NCI-H2171 (cell line): ENCODE data around the gene CDC42BPB.
A peak's percentile ranks its signal among the peaks of the same experiment; 100 is the strongest.

Experiments
- DNase-seq: peaks from one replicate; lab custom pipeline; 2025; lab: John Stamatoyannopoulos, UW

Gene CDC42BPB

DNA sequence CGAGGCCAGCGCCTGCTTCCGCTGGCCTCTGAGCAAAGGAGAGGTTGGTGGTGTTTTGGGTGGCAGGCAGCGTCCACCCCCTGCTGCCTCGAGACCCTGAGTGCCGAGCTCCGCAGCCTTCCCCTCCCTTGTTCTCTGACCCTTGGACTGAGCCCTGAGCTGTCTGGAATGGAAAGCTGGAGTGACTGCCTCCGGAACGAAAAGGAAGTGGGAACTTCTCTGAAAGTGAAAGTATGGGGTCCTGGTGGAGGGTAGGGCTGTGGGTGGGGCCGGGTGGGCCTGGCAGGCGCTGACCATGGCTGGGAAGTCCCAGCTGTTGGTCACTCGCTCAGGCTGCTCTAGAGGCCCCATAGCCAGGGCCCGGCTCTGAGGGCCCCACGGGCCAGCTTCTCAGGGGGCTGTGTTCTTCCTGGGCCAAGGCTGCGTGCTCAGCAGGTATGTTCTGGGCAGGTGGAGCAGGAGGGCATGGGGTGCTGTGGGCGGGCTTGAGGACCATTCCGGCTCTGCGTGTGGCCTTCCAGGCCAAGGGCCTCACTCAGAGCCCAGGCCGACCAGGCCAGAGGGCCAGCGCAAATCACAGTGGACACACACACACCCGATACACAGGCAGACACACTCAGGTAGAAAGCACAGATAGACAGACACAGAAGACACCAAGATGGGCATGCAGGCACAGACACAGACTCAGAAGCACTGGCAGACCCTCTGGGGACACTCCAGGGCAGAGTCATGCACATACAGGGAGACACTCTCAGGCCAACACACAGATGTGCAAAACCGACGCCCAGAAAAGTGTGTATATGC lies 37.3 kb upstream of the CDC42BPB start, which contains the start of gene EXOC3L4:
Gene EXOC3L4 (plus strand): TSS at position 320 of the 804 bp plus-strand sequence. CDS start 5,495 bp downstream, outside the sequence.
- no peak for DNase-seq

DNA sequence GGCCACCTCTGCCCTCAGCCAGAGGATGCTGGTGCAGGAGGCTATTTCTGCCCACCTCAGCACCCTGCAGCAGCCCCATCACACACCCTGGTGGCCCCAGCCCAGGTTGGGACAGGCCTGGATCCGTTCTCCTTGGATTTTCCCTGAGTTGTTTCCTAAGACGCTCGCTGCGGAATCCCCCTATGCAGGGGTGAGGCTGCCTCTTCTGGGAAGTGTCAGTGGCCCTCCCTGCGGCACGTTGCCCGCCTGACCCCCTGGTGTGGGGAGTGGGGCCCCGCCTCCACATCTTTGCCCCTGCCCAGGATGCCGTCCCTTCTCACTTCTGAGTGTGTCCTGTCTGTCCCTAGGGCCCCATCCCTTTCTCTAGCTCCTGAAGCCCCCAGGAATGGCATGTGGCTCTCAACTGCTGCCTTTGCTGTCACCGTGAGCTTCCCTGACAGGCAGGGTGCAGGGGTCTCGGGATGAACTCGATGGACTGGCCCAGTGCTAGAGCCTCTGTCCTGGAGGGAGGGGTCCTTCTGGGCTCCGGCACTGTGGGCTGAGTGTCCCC lies 36.6 kb upstream of the CDC42BPB start:
- DNase-seq, result no peak

GRCh38 chr14:103091883-103092222 lies 34.5 kb upstream of the CDC42BPB start:
- no peak for DNase-seq

DNA sequence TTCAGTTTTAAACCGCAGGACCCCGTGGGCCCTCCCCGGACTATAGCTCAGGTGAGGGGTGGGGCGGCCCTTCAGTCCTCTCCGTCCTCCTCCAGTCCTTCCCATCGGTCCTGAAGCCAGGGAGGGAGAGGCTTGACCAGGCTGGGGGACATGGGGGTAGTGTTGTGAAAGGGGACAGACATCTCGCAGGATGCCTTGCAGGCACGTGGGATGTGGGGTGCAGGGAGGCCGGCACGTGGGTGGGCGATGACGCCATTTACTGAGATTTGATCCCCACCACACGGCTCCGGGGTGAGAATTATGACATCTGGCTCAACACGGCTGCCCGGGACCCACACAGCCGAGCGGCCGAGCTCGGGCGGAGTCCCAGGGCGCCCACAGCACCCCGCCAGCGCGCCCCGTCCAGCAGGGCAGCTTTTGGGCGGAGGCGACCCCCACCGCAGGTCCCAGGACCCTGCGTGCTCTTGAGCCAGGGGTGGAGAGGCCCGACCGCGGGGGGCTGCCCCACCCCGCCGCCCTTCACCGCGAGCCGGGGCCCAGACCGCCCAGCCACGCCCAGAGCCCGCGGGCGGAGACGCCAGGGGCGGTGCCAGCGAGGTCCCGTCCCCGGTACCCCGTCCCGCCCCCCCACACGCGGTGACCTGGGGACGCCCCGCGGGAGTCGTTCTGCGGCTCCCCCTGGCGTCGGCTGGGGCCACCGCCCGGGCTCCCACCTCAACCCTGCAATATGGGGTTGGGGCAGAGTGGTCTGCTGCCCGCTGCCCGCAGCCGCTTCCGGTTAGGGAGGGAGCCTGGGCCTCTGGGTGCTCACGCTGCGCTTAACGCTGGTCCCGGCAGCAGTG lies 33.9 kb upstream of the CDC42BPB start:
- peak; percentile 78 for DNase-seq

DNA sequence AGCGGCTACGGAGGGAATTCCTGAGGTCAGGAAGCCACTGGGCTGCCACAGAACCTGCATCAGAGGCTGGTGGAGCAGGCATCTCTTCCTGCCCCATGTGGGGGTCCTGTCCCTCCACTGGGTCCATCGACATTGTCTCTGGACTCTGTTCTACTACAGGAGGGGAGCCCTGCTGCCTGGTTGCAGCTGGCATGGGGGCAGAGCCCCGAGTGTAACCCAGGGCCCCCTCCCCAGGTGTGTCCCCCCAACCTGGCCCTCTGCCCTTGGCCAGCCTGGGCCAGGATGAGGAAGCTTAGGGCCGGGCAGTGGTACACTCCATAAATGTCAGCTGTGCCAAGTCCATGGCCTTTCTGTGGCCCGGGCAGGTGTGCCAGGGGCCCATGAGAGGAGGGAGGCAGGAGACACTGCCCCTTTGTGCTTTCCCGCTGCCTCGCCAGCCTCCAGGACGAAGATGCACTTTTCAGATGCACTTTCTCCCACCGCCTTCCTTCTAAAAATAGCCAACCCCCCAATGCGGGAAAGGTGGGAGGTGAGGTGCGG lies 33.2 kb upstream of the CDC42BPB start:
- DNase-seq, result no peak

- no peak for DNase-seq
These were observed 32.3 kb upstream of the CDC42BPB start for GRCh38 chr14:103089386-103090335.

DNA sequence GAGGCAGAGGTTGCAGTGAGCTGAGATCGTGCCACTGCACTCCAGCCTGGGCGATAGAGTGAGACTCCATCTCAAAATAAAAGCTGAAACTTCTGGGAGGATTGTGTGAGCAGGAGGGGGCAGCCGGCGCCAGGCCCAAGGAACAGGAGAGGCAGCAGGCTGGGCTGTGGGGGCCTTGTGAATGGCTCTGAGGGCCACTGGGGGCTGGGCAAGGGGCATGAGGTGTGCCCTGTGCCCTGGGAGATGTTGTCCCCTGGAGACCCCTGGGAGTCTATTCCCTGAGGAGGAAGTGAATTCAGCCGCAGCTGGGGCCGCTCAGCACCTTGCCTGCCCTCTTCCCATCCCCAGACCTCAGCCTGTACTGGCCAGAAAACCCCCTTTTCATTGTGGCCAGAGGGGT lies 31.6 kb upstream of the CDC42BPB start:
- DNase-seq, result no peak

- no peak for DNase-seq
These were observed 30.0 kb upstream of the CDC42BPB start for GRCh38 chr14:103087343-103087835.

DNA sequence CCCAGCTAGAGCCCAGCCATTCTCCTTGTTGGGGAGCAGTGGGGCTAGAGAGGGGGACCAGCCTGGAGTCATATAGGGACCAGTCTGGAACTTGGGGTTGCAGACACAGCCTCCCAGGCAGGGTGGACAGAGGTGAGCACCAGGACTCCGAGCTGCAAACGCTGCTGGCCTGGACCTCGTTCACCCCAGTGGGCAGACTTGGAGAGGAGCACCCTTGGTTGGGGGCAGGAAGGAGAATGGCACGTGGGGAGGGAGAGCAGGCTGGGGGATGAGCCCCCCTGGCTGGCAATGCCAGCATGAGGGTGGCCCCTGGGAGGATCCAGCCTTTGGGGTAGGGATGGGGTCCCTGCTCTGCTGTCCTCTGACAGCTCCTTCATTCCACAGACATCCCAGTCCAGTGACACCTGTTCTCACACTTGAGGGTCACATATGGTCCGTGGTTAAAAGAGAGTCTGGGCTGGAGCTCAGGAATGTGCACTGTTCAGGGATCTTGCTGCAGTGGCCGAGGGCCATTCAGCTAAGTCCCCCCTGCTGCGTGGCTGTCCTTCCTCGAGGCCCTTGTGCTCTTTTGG lies 29.5 kb upstream of the CDC42BPB start:
- no peak for DNase-seq

- no peak for DNase-seq
These were observed 28.1 kb upstream of the CDC42BPB start for GRCh38 chr14:103085106-103086091.

DNA sequence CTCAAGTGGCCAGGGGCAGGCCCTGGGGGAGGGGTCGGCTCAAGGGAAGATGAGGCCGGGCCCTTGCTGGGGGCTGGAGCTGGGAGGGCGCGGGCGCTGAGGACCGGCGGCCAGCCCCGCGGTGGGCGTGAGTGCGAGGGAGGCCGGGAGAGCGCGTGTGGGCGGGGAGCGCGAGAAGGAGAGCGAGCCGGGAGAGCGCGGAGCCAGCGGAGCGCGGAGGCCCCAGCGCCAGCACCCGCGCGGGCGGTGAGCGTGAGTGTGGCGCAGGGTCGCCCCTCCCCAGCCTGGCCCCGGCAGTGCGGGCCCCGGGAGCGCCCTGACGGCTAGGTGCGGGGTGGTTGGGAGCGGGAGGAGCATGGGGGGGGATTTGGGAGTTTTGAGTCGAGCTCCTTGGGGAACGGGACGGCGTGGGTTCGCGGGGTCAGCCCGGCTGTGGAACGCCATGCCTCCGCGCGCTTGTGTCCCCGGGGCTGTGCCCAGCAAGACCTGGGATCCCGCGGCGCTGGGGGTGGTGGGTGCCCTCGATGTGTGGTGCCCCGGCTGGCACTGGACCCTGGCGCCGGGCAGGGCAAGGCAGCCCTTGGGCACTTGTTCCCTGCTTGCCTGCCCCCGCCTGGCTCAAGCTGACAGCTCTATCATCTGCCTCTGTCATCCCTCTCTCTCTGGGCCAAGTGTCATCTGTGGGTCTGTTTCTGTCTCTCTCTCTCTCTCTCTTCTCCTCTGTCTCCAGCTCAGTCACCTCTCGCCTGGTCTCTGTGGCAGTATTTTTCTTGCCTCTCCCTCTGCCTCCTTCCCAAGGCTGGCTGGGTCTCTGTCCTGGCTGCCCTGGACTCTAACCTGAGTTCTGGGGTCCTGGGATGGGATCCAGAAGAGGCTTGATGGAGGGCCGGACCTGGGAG lies 26.9 kb upstream of the CDC42BPB start, which contains the start of gene LBHD2:
Gene LBHD2 (plus strand): TSS at position 190 of the 899 bp plus-strand sequence. CDS start 1,803 bp downstream, outside the sequence.
- DNase-seq, result no peak

- no peak for DNase-seq
These were observed 24.6 kb upstream of the CDC42BPB start for GRCh38 chr14:103081951-103082350.

DNA sequence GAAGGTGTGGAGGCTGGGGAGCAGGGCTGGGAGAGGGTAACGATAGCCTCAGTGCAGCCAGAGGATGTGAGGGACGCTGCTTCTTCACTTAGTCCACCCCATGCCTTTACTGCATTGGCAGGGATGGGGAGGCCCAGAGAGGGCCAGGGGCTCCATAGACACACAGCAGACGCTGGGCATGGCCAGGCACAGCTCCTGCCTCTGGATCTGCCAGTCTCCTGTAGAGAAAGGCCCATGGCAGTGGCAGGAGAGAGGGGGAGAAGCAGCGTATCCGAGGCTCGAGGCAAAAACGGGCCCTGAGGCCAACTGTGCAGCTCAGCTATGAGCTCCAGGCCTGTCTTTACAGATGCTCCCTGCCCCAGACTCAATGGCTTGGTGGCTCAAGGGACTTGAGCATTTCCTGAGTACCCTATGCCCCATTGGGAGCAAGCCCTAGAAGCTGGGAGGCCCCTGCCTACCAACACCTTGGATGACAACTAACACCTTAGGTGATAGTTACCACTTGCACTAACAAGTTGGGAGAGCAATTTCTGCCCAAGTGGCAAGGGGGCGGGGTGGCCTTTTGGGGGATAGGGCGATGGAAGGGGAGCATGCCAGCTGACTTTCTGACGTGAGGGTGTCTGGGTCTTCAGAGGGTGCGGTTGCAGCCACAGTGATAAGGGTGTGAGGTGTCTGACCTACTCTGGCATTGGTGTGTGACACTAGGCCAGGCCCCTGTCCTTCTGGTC lies 21.7 kb upstream of the CDC42BPB start:
- DNase-seq, result no peak

GRCh38 chr14:103078420-103078749 lies 21.0 kb upstream of the CDC42BPB start:
- DNase-seq, result peak; percentile 95

- no peak for DNase-seq
These were observed 17.5 kb upstream of the CDC42BPB start for GRCh38 chr14:103074729-103075367.

DNA sequence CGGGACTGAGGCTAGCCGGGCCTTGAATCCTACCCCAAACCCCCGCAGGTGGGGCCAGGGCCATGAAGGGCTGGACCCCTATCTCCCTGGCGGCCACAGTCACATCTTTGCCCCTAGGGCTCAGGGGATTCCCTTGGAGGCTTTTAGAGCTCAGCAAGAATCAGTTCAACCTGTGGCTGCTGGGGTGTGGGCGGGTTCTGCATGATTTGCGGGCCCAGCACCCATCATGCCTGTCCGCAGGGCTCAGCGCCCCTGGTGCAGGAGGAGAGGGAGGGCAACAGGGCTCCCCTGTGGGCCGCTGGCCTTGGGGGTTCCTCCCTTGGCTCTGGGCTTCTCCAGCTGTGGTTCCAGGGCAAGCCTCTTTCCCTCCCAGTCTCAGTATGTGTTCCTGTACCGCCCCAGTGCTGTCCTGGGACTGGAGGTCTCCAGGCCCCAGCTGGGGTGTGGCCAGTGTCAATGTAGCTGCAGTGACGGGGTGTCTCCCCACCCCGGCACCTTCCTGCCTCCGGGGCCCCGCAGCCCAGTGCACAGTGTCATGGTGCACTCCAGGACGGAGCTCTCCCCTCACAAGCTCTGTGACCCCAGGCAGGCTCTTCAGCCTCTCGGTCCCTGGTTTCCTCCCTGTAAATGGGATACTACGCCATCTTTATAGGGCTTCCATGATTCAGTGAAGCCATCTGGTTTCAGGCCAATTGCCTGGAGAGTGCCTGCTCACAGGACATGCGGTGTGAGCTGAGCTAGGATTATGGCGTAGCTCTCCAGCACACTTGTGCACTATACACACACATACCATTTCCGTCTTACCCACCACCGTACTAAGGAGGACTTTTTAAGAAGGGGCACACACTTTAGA lies 16.8 kb upstream of the CDC42BPB start:
- no peak for DNase-seq
